ENCODE data around the gene ABCG8.

The ABCG8 gene

GRCh38 chr2:43826305-43827250 lies 12.2 kb upstream of the ABCG8 start:
- no peak for DNase-seq

DNA sequence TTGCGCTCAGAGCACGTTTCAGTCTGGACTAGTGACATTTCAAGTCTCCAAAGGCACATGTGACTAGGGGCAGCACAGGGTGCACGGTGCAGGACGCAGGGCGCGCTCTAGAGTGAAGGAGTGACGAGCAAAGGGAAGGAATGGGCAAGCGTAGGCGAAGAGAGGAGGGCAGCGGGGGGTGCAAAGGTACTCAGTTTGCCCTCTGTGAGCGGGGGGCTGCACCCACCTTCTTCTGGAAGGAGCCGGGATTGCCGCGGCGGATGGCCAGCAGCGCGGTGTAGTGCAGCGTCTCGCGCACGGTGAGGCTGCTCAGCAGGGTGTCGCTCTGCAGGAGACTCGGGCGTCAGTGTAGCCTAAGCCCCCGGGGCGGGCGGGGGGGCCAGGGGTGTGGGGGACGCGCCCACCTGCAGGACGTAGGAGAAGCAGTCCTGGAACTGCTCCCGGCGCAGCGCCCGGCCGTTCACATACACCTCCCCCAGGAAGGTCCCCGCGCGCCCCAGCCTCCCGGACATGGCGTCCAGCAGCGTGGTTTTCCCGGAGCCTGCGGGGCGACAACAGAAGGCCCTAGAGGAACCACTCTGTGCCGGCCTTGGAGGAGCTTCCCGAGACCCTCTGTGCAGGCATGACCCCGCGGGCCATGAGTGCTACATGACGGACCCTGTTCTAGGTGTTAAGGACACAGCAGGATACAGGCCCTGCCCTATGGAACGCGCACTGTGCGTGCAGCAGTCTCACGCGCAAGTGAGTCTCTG lies 7.1 kb upstream of the ABCG8 start:
- no peak for DNase-seq

- no peak for DNase-seq
These were observed 6.3 kb upstream of the ABCG8 start for GRCh38 chr2:43832457-43832856.

- DNase-seq, result no peak
These were observed 1.7 kb upstream of the ABCG8 start for GRCh38 chr2:43837033-43837432.

DNA sequence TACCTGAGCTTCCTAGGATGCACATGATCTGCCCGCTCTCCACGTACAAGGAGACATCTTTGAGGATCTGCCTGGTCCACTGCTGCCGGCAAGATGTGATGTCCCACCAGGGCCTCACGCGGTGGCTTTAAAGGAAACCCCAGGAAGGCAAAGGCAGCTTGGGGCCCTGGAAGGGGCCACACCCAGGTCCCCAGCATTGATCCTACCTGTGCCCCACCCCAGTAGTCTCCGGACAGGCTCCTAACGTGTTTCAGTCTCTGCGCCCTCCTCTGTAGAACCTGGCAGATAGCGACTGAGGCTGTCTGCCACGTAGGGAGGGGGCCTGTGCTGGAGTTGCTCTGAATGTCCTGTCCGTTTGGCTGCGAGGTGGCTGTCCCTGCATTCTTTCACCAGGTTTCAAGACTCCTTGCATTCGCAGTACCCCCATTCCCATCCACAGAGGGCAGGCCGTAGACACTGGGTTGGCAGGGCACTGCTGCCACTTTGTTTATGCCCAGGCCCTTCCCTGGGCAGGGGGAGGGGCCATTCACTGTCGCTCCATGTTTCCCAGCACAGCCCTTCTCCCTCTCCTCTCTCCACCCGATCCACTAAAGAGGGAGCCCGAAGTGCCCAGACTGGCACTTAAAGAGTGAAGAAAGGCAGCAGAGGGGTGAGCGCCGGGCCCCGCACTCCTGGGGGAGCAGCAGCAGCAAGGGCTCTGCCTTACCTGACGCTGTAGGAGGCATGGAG lies 776 bp upstream of the ABCG8 start:
- DNase-seq, result no peak

- no peak for DNase-seq
These were observed 1.2 kb downstream of the ABCG8 start for GRCh38 chr2:43839776-43840564.

- DNase-seq, result no peak
These were observed 2.2 kb downstream of the ABCG8 start for GRCh38 chr2:43840965-43841364.

DNA sequence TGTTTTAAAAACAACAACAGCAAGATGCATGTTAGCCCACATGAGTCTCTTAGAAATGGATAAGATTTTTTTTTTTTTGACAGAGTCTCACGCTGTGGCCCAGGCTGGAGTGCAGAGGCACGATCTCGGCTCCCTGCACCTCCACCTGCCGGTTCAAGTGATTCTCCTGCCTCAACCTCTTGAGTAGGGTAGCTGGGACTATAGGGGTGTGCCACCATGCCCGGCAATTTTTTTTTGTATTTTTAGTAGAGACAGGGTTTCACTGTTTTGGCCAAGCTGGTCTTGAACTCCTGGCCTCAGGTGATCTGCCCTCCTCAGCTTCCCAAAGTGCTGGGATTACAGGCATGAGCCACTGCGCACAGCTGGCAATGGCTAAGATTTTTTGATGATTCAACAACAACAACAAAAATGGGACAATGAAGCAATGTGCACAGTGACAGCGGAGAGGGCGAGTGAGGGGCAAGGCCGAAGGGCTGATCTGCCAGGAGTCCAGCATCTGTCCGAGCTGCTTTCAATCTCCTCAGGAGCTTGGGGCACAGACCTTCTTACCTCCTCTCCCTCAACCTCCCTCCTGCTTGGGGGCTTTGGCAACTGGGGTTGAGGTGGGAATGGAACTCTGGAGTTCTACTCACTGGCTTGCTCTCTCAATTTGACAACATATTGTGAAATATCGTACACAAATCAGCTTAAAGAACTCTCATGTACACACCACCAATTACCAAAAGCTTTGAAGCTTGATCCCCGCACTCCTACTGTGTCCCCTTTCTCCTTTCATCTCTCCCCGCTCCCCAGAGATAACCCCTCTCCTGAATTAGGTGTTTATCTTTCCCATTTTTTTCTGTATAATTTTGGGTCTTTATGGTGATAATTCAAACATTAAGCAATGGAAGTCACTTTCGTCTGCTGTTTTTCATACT lies 3.4 kb downstream of the ABCG8 start:
- DNase-seq, result no peak

DNA sequence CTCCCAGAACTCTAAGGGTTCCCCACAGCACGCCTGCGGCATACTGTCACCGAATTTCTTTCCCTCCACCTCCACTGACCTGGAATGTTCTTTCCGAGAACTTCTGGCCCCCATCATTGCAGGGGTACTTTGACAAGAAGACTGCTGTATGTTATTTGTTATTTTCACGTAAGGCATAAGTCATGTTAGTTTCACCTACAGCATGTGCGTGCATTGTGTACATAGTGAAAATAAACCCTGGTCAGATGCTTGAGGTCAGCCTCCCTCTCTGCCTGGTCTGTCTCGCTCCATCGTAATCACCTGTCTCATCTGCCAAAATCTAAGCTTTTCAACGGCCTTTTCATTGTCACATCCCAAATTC lies 4.1 kb downstream of the ABCG8 start:
- no peak for DNase-seq

GRCh38 chr2:43845181-43845580 lies 6.4 kb downstream of the ABCG8 start:
- no peak for DNase-seq

DNA sequence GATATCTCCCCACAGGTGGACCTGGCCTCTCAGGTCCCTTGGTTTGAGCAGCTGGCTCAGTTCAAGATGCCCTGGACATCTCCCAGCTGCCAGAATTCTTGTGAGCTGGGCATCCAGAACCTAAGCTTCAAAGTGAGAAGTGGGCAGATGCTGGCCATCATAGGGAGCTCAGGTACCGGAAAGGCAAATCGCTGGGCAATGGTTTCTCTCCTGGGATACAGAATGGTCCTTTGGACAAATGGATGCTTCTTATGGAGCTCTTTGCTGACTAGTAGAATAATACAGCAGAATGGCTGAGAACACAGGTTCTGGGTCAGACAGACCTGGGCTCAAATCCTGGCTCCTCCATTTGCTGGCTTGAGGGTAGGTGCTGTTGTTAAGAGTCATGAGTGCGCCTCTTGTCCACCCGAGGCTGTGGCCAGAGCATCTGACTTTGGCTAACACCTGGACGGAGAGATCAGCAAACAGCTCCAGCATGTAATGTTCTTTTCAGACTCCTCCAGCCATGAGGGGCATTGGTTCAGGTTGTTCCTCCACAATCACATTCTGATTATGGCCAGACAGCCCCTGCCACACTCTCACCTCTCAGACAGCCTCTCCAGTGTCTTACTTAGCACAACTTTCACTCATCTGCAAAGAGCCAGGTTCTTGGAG lies 7.5 kb downstream of the ABCG8 start:
- no peak for DNase-seq

GRCh38 chr2:43848214-43848613 lies 9.4 kb downstream of the ABCG8 start:
- no peak for DNase-seq

GRCh38 chr2:43851011-43851980 lies 12.5 kb downstream of the ABCG8 start:
- no peak for DNase-seq

DNA sequence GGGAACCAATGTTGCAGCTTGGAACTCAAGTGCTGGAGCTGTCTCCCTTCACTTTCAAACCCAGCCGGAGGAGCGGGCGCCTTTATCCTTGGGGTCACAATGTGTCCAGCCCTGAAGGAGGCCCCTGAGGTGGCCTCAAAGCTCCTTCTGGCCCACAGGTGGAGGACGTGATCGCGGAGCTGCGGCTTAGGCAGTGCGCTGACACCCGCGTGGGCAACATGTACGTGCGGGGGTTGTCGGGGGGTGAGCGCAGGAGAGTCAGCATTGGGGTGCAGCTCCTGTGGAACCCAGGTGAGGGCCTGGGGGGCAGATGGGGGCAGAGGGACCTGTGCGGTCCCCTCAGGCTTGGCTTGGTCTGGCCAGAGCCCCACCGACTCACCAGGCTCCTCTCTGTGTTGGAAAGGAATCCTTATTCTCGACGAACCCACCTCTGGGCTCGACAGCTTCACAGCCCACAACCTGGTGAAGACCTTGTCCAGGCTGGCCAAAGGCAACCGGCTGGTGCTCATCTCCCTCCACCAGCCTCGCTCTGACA lies 13.5 kb downstream of the ABCG8 start:
- no peak for DNase-seq

- no peak for DNase-seq
These were observed 14.6 kb downstream of the ABCG8 start for GRCh38 chr2:43853141-43854081.

DNA sequence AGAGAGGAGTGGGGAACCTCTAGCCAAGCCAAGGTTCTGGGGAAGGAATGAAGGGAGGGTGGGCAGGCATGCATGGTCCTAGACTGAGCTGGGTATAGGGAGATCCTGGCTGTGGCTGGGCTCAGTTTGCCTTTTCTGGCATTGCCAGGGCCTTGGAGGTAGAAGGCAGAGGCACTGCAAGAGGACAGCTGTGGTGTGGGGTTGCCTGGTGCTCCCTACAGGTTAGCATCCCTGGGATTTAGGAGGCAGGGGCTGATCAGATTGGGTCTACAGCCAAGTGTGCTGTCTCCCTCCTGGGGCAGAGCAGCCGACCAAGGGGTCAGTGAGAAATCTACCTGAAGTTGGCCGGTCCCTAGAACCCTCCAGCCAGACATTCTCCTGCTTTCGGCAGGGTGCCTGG lies 15.9 kb downstream of the ABCG8 start:
- DNase-seq, result no peak

GRCh38 chr2:43855292-43855691 lies 16.5 kb downstream of the ABCG8 start:
- no peak for DNase-seq

GRCh38 chr2:43872151-43872550 lies 33.4 kb downstream of the ABCG8 start:
- no peak for DNase-seq
